DMS 273 (cell line): ENCODE data around the gene MAP7.
A peak's percentile ranks its signal among the peaks of the same experiment; 100 is the strongest.

Experiments
- DNase-seq: peaks from one replicate; lab custom pipeline; 2025; ENCODE audit not compliant: unreplicated experiment; lab: John Stamatoyannopoulos, UW

MAP7 gene

DNA sequence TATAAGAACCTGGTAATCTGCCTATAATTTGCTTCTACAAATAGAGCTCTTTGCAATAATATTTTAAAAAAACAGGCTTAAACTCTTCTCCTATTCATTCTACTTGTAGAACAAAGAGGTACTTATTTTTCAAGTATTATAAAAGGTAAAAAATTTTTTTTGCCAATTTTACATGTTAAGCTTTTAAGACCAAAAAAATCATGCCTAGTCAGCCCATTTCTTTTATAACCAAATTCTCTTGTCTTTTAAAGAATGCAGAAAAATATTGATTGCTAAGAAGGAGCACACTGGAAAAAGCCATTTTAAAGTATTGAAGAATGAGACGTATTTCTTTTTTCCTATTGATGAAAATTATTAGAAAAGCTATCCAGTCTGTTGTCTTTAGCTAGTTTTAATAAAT lies 206.5 kb downstream of the MAP7 start:
- DNase-seq = no peak

DNA sequence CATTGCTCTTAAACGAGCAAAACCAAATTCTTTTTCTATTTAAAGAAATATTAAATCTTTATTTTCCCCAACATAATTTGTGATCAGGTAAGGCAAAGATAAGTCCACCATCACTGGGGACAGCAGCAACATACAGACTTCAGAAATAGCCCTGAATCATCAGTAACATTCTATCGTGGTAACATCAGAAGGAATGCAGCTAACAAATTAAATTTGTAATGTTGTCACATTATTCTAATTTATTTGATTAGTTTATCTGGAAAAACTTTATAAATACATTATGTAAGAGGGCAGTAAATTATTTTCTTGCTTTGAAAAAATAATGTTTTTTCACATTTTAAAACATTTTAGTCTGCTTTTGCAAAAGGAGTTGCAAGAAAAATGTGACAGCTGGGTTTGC lies 206.9 kb downstream of the MAP7 start:
- DNase-seq = peak; percentile 26

DNA sequence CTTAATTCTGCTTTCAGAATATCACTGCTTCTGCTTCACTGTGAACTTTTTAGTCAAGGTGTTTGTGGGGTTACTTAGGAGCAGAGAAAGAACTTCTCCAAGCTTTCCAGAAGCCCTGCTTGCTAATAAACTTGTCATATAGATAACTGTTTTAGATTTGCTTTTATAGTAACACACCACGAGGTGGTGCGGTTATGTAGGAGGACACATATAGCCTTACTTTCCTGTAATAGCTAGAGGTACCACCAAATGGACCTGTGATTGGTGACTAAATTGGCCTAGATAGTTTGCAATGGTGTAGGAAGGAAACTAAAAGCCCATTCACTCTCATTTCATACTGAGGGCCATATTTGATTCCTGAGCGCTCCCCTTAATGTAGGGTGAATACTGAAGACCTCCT lies 208.3 kb downstream of the MAP7 start:
- peak; percentile 35 for DNase-seq

DNA sequence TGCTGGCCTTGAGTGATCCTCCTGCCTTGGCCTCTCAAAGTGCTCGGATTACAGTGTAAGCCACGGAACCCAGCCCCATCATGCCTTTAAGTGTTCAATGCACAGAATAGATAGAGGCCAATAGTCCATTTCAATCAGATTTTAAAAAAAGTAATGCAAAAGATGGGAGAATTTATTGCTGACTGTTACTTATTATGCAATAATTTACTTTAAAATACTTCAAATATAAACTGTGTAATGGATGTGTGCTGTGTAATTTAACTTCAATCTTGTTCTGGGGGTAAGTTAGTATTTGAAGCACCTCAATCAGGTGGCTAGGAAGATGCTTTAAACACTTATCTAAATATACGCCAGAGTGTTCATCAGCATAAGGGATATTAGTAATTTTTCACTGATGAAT lies 208.9 kb downstream of the MAP7 start:
- DNase-seq = no peak

DNA sequence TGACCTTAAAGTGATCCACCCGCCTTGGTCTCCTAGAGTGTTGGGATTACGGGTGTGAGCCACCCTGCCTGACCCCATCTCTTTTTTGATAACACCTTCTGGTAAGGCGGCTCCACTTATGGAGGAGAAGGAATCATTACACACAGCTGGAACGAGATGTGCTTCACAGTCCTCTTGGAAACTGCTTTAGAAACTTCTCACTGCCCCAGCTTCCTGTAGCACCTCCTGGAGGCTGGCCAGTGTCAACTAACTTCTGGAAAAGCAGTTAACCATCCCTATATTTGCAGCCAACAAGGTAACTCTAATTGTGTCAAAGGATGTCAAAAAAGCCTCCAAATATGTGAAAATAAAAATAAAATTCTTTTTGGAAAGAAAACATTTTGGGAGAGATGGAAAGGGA lies 211.7 kb downstream of the MAP7 start:
- DNase-seq = peak; percentile 11

- no peak for DNase-seq
Observed at GRCh38 chr6:136337606-136338005, 212.6 kb downstream of the MAP7 start.

DNA sequence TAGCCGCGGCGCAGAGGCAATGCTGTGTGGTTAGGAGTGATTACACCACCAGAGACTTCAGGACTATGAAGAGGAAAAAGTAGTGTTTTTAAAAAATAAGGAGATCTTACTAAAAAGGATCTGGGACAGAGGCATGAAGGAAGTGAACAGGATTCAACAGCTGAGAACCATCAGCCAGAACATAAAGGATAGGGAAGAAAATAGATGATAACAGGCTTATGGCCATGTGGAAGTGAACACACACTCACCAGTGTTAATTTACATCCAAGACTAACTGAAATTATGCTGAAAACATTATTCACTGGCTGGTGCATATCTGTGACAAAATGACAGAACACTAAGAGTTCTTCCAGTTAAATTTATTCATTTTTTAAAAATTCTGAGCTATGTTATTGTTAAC lies 213.1 kb downstream of the MAP7 start:
- DNase-seq = no peak

DNA sequence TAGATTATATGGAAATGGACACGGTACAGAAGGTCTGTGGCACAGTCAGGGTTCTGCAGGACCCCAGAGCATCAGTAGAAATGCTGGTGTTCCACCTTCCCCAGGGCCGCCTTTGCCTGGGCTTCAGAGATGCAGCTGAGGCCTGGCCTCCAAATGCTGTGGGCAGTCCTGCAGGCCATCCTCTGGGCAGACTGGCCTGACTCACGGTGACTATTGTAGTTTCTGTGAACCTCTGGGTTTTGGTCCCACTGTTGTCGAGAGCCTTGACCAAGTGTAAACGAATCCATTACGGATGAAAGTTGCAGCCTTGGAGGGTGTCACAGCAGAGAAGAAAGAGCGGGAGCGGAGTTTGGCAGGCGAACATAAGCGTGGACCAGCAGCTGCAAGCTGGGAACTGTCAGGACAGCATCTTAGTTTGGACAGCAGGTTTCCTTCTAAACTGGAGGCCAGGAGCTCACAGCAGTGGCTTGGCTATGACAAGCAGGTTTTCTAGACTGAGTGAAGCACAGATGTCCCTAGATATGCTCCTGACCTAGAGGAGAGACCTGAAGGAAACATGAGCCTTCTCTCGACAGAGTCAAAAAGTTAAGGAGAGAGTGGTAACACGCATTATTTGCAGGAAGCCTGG lies 214.4 kb downstream of the MAP7 start:
- no peak for DNase-seq

GRCh38 chr6:136334853-136335252 lies 215.4 kb downstream of the MAP7 start:
- DNase-seq = peak; percentile 22

DNA sequence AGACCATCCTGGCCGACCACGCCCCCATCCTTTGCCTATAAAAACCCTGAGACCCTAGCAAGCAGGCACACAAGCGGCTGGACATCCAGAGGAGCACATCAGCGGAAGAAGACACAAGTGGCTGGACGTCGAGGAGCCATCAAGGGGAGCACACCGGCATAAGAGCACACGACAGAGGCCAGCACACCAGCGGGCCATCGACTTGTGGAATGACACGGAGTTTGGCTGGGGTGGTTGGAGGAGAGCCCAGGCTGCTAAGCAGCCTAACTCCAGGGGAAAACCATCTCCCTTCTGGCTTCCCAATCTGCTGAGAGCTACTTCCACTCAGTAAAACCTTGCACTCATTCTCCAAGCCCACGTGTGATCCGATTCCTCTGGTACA lies 215.8 kb downstream of the MAP7 start:
- DNase-seq = no peak

GRCh38 chr6:136333824-136334464 lies 216.3 kb downstream of the MAP7 start:
- no peak for DNase-seq

GRCh38 chr6:136331461-136331860 lies 218.8 kb downstream of the MAP7 start:
- no peak for DNase-seq

- DNase-seq = no peak
Observed at GRCh38 chr6:136330634-136331033, 219.6 kb downstream of the MAP7 start.

- DNase-seq = peak; percentile 48
Observed at GRCh38 chr6:136326038-136326553, 224.1 kb downstream of the MAP7 start.

DNA sequence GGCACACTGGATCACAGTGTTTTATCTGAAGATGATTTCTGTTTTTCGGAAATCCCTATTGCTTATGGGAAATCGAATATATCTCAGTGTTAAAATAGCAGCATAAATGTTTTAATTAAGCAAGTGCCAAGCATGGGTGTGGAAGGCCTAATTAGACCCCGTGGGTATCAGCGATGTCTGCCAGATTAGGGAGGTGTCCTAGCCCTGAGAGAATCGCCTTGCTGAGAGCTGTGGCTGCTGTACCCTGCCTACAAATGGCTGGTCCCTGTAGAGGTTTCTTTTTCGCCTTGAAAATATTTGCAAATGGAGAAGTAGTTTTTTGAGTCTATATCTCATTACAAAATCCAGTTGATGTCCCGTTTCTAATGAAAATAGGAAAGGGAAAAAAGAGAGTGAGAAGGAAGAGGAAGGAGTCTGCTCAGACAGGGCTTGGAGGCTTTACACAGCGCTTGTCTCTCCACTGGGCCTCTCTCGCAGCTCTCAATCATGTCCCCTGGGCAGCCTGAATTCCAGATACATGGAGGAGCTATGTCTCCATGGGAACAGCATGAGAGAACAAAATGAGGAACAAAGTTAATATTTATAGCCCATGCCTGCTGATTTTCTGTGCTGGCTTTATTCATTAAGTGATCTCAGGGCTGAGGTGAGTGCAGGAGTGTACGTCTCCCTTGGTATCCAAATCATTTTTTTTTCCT lies 225.4 kb downstream of the MAP7 start:
- no peak for DNase-seq

DNA sequence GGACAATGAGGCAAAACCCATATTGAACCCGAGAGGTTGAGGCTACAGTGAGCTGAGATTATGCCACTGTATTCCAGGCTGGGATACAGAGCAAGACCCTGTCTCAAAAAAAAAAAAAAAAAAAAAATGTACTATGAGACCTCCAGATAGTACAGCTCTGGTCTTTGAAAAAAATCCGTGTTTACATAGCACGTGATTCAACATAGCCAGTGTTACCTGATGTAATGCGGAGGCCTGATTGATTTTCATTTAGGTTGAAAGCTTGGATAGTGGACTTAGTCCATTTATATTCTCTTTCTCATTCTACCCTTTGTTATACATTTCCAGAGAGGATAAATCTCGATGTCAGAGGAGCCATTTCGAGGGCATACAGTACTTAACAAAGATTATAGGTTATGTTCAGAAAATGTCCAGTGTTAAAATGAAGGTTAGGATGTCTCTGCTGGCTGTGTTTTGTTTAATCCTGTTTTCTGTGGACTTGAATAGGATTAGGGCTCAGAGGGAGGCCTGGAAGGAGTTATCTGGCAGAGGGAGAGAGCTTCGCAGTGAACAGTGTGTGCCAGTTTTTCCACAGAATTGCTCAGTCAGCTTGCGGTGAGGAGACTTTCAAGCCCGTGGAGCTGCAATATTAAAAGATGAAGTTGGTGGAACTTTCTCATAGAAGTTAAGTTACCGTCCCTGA lies 226.7 kb downstream of the MAP7 start:
- no peak for DNase-seq

- DNase-seq = peak; percentile 13
Observed at GRCh38 chr6:136319732-136320131, 230.5 kb downstream of the MAP7 start.

GRCh38 chr6:136318676-136319075 lies 231.5 kb downstream of the MAP7 start:
- no peak for DNase-seq

- no peak for DNase-seq
Observed at GRCh38 chr6:136317971-136318370, 232.3 kb downstream of the MAP7 start.

DNA sequence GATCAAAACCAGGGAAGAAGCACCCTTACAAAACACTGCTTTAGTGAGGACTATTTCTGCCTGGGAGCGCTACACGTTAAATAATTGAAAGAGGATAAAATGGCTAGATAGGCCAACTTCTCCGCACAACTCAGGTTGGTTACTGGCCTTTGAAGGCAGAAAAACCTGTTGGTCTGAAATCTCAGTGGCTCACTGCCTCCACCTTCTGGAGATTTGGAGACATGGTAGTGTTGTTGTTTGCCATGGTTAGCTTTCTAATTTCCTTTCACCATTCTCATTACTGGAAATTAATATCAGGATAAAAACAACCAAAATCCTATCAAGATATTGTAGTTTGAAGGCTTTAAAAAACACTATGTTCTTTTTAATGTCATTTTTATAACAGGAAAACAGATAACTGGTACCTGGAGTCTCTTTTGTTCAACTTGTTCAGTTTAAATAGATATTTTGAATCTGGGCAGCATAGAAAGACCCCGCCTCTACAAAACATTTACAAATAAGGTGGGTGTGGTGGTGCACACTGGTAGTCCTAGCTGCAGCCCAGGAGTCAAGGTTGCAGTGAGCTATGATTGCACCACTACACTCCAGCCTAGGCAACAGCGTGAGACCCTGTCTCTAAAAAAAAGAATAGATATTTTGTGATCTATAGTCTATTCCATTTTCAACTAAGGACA lies 233.1 kb downstream of the MAP7 start:
- peak; percentile 87 for DNase-seq

DNA sequence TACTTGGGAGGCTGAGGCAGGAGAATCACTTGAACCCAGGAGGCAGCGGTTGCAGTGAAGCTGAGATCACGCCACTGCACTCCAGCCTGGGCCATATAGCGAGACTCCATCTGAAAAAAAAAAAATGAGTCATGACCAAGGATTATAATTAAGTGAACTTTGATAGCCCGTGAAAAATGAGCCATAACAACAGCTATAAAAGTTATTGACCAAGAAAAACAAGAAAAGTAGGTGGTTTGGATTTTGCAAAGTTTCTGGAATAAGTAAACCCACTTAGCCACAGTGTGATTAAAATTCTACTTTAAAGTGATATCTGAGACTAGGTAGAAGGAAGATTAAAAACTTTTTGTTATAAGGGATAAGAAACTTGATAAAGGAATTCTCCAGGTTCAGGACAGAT lies 234.6 kb downstream of the MAP7 start:
- no peak for DNase-seq
